AG04450 (cell line): Measurements from ENCODE around the gene PPIF. TPM values are rescaled to one million over a fixed set of nuclear protein-coding genes. Genes with fewer than 3 reads are reported as not detected.

ENCODE experiments used
- CTCF ChIA-PET: fragments of 300-600, 350-600 bp; formaldehyde crosslinking; extraction: SDS; loops from one replicate; lab custom pipeline; 2022; ENCODE audit warnings: antibody characterized with exemption, inconsistent platforms; lab: Charles Lee
- POLR2A ChIA-PET: fragments of 350-600 bp; formaldehyde crosslinking; extraction: SDS; loops from one replicate; lab custom pipeline; 2021; ENCODE audit warnings: antibody characterized with exemption, inconsistent platforms; lab: Yijun Ruan, JAX
- DNase-seq: peaks from one replicate; pipeline ENCODE4 v3.0.0-alpha.2; 2011; ENCODE audit warnings: low read depth, low spot score
- H3K27ac ChIP-seq: one replicate; pipeline ENCODE4 v1.5.1; 2012; ENCODE audit warnings: low read depth, low read length, control low read depth
- H3K27me3 ChIP-seq: one replicate; pipeline ENCODE4 v1.6.0; 2012; ENCODE audit warnings: low read length; ENCODE audit not compliant: control insufficient read depth, insufficient read depth
- H3K4me3 ChIP-seq: 2 replicates; pipeline ENCODE4 v1.5.1; 2011; ENCODE audit warnings: mild to moderate bottlenecking, low read depth, low read length, control low read depth
- H3K9me3 ChIP-seq: 2 replicates; pipeline ENCODE4 v1.5.1; 2012; ENCODE audit warnings: low read length; ENCODE audit not compliant: control insufficient read depth, insufficient read depth
- polyA plus RNA-seq: library from polyadenylated mRNA; depleted of rRNA; stranded (reverse); fragments of >200 nt; gene quantifications from 2 replicates; pipeline ENCODE4 v1.2.3, GENCODE V29; 2011
- TF ChIP-seq, protein P1 (sequence below): IDR thresholded peaks from 2 replicates; pipeline ENCODE4 v1.5.1; 2011; ENCODE audit warnings: low read depth, low read length, control low read depth, inconsistent platforms

The PPIF gene
- polyA plus RNA-seq, 1 experiment, result 68.6 TPM

DNA sequence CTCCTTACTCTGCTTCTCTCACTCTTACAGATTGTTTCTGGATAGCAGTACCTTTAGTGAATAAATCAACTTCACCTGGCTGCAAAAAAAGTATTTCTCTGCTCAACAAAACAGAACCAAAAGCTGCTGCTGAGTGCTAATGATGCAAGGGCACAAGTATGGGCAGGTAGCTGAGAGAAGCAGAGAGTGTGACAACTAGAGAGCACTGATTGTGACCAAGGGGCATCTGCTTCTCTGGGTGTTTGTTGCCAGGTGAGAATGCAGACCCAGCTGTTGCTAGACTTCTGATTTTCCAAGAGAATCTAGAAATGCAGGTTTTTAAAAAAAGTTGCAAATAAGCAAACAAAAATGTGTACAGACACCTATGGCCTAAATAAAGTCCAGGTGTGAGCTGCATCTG, 25.3 kb upstream of the PPIF start:
- POLR2A ChIA-PET, result no interaction called here
- H3K27me3 ChIP-seq, result no peaks in the 10 kb centered on the region
- H3K4me3 ChIP-seq, result no peak overlapping the region
- H3K9me3 ChIP-seq, result peaks cover 9% of the 10 kb centered on the region
- DNase-seq, result no peak
- TF ChIP-seq, protein P1, sequence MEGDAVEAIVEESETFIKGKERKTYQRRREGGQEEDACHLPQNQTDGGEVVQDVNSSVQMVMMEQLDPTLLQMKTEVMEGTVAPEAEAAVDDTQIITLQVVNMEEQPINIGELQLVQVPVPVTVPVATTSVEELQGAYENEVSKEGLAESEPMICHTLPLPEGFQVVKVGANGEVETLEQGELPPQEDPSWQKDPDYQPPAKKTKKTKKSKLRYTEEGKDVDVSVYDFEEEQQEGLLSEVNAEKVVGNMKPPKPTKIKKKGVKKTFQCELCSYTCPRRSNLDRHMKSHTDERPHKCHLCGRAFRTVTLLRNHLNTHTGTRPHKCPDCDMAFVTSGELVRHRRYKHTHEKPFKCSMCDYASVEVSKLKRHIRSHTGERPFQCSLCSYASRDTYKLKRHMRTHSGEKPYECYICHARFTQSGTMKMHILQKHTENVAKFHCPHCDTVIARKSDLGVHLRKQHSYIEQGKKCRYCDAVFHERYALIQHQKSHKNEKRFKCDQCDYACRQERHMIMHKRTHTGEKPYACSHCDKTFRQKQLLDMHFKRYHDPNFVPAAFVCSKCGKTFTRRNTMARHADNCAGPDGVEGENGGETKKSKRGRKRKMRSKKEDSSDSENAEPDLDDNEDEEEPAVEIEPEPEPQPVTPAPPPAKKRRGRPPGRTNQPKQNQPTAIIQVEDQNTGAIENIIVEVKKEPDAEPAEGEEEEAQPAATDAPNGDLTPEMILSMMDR, result no peak
- H3K27ac ChIP-seq, result no peak overlapping the region
- CTCF ChIA-PET, result no interaction called here

DNA sequence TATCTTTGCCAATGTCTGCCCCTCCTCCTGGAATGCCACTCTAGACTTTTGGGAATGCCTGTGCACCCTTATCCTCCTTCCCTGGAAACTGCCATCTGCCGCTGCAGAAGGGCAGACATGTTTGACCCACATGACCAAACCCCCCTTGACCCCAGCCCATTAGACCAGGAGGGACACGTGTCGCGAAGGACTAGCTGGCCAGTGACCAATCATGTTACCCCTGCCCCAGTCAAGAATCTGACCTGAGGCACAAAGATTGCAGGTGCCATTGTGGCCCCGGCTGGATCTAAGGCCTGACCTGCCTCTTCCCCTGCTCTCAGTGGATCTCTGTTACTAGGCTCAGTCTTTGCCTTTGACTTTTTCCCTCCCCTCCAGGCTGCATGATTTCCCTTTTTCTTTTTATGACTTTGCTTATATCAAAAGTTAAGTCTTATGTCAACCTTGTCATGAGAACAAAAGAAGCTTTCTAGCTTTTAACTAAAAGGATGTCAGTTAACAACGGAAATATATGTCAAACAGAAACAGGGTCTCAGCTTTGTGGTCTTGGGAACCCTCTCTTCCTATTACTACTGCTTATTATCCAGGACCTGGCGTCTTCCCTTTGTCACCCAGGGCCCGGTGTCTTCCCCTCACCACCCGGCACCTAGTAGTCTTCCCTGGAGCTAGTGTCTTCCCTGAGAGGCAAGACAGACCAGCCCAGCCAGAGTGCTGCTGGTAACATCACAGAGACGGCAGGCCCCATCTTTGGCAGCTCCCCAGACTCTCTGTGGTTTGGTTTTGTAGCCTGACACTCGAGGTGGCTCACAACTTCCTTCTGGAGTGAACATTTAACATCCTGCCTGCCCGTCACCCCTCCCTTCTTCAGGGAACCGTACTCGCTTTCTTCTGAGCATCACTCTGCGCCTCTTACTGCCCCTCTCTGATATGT, 24.4 kb upstream of the PPIF start:
- Histone ChIP-seq H3K27me3 (no peaks in the 10 kb centered on the region), H3K27ac (peak overlapping the region; percentile 34), H3K9me3 (peaks cover 9% of the 10 kb centered on the region), H3K4me3 (no peak overlapping the region)
- TF ChIP-seq, protein P1, result no peak
- CTCF ChIA-PET, result interaction anchor here (1.6 kb wide), 1 partner anchor 23 kb away, joined by 4 read pairs; no protein-coding TSS in a partner anchor
- POLR2A ChIA-PET, result interaction anchor here (1.8 kb wide), 1 partner anchor 11 kb away, joined by 5 read pairs; no protein-coding TSS in a partner anchor
- no peak for DNase-seq

DNA sequence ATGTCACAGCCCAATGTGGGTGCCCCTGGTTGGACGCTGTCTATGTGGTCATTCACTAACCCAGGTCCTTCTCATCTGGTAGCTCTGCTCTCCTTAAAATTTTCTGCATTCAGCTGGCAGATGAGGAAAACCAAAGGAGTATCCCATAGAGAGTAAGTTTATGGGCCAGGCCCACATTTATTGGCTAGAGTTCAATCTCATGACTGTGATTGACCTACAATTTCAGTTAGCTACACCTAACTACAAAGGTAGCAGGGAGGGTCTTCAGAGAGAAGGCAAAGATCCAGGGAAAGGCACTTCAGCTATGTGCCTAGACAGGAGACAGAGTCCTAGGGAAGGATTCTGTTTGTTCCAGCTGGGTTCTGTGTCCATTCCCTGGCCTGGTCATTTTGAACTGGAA, 23.7 kb upstream of the PPIF start:
- DNase-seq, result no peak
- Histone ChIP-seq H3K27ac (no peak overlapping the region), H3K27me3 (no peaks in the 10 kb centered on the region), H3K9me3 (peaks cover 9% of the 10 kb centered on the region), H3K4me3 (no peak overlapping the region)
- ChIA-PET CTCF (interaction anchor here (1.6 kb wide), 1 partner anchor 23 kb away, joined by 4 read pairs; no protein-coding TSS in a partner anchor), POLR2A (interaction anchor here (1.8 kb wide), 1 partner anchor 10 kb away, joined by 5 read pairs; no protein-coding TSS in a partner anchor)
- TF ChIP-seq, protein P1, result no peak

DNA sequence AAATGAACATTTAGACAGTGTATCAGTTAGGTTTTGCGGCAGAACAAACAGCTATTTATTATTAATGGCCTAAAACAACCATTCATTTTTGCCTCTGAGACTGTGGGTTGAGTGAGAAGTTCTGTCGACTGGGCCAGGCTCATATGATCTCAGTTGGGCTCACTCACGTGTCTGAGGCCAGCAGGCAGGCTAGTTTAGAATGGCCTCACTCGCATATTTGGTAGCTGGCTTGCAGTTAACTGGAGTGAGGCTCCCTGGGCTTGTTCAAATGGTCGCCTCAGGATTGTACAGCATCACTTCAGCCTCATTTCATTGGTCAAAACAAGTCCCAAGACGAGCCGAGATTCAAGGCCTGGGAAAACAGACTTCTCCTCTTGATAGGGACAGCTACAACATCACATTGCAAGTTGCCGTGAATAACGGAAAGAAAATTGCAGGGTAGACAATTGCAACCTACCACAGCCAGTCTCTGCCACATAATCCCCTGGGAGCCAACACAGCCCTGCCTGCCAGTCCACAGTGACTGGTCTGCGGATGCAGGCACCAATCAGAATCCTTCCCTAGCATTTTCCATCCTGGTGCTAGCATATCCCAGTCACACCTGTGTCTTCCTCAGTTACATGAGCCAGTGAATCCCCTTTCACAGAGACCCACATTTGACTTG, 23.1 kb upstream of the PPIF start:
- Histone ChIP-seq H3K27ac (no peak overlapping the region), H3K27me3 (no peaks in the 10 kb centered on the region), H3K9me3 (peaks cover 5% of the 10 kb centered on the region), H3K4me3 (no peak overlapping the region)
- TF ChIP-seq, protein P1, result no peak
- POLR2A ChIA-PET, result interaction anchor here (1.8 kb wide), 1 partner anchor 10 kb away, joined by 5 read pairs; no protein-coding TSS in a partner anchor
- CTCF ChIA-PET, result interaction anchor here (1.6 kb wide), 1 partner anchor 22 kb away, joined by 4 read pairs; no protein-coding TSS in a partner anchor
- DNase-seq, result no peak
